SIG-M5 (cell line): ENCODE results near the gene HORMAD2.

Experiments used
- DNase-seq: peaks from one replicate; lab custom pipeline; 2025; lab: John Stamatoyannopoulos, UW

Gene HORMAD2

GRCh38 chr22:30167734-30168133, 87.5 kb downstream of the HORMAD2 start:
- DNase-seq = no peak

- DNase-seq = no peak
These were observed 88.7 kb downstream of the HORMAD2 start for GRCh38 chr22:30169002-30169401.

GRCh38 chr22:30170129-30170528, 89.9 kb downstream of the HORMAD2 start:
- no peak for DNase-seq

- no peak for DNase-seq
These were observed 90.7 kb downstream of the HORMAD2 start for GRCh38 chr22:30171008-30171407.

GRCh38 chr22:30175690-30176288, 95.5 kb downstream of the HORMAD2 start:
- DNase-seq = no peak

- DNase-seq = no peak
These were observed 96.2 kb downstream of the HORMAD2 start for GRCh38 chr22:30176431-30176830.

GRCh38 chr22:30178181-30179126, 98.2 kb downstream of the HORMAD2 start:
- DNase-seq = no peak

- no peak for DNase-seq
These were observed 100.4 kb downstream of the HORMAD2 start for GRCh38 chr22:30180616-30181015.

GRCh38 chr22:30181459-30182349, 101.4 kb downstream of the HORMAD2 start:
- DNase-seq = no peak

GRCh38 chr22:30182350-30182745, 102.1 kb downstream of the HORMAD2 start:
- DNase-seq = no peak

- DNase-seq = no peak
These were observed 102.6 kb downstream of the HORMAD2 start for GRCh38 chr22:30182815-30183214.

GRCh38 chr22:30183271-30183670, 103.0 kb downstream of the HORMAD2 start:
- no peak for DNase-seq

- no peak for DNase-seq
These were observed 103.6 kb downstream of the HORMAD2 start for GRCh38 chr22:30183861-30184278.

- DNase-seq = no peak
These were observed 104.9 kb downstream of the HORMAD2 start for GRCh38 chr22:30185129-30185528.

GRCh38 chr22:30185549-30185948, 105.3 kb downstream of the HORMAD2 start:
- no peak for DNase-seq

GRCh38 chr22:30186041-30186440, 105.8 kb downstream of the HORMAD2 start:
- DNase-seq = no peak

GRCh38 chr22:30186510-30186909, 106.2 kb downstream of the HORMAD2 start:
- no peak for DNase-seq

GRCh38 chr22:30187094-30187493, 106.8 kb downstream of the HORMAD2 start:
- DNase-seq = no peak

GRCh38 chr22:30187529-30188407, 107.5 kb downstream of the HORMAD2 start:
- DNase-seq = no peak

- DNase-seq = no peak
These were observed 108.6 kb downstream of the HORMAD2 start for GRCh38 chr22:30188911-30189310.

- no peak for DNase-seq
These were observed 110.3 kb downstream of the HORMAD2 start for GRCh38 chr22:30190574-30190973.
